Smooth muscle cell (in vitro differentiated cells): Measurements from ENCODE around the gene STATH. TPM values are rescaled to one million over a fixed set of nuclear protein-coding genes. Genes with fewer than 3 reads are reported as not detected.
"Not testable (repeated sequence)": the region's sequence is repeated elsewhere in the genome, so short reads cannot be mapped to it uniquely, and the experiment has no call there.

Experiments used
- DNase-seq: peaks from one replicate; lab custom pipeline; 2025; ENCODE audit not compliant: unreplicated experiment; lab: John Stamatoyannopoulos, UW
- H2AFZ ChIP-seq: fragments of 200-600 bp; sonication (generic); 2 replicates; pipeline ENCODE4 v1.6.0; 2016; ENCODE audit warnings: antibody characterized with exemption, low read depth, mild to moderate bottlenecking
- H3F3A ChIP-seq: fragments of 200-600 bp; sonication (generic); 2 replicates; pipeline ENCODE4 v1.6.0; 2017; ENCODE audit warnings: antibody characterized with exemption, low read depth
- H3K27ac ChIP-seq: fragments of 200-600 bp; sonication (generic); 2 replicates; pipeline ENCODE4 v1.5.1; 2016; ENCODE audit warnings: low read depth, mild to moderate bottlenecking
- H3K27me3 ChIP-seq: fragments of 200-600 bp; sonication (generic); 2 replicates; pipeline ENCODE4 v1.6.1; 2016; ENCODE audit warnings: low read depth, mild to moderate bottlenecking
- H3K36me3 ChIP-seq: fragments of 200-600 bp; sonication (generic); 2 replicates; pipeline ENCODE4 v1.5.1; 2016; ENCODE audit warnings: low read depth
- H3K4me1 ChIP-seq: fragments of 200-600 bp; sonication (generic); 2 replicates; pipeline ENCODE4 v1.5.1; 2016; ENCODE audit warnings: low read depth
- H3K4me2 ChIP-seq: fragments of 200-600 bp; sonication (generic); 2 replicates; pipeline ENCODE4 v1.6.0; 2016; ENCODE audit warnings: mild to moderate bottlenecking
- H3K4me3 ChIP-seq: fragments of 200-600 bp; sonication (generic); 2 replicates; pipeline ENCODE4 v1.5.1; 2016; ENCODE audit warnings: mild to moderate bottlenecking
- H3K79me2 ChIP-seq: fragments of 200-600 bp; sonication (generic); 2 replicates; pipeline ENCODE4 v1.6.0; 2016; ENCODE audit warnings: low read depth, mild to moderate bottlenecking
- H3K9ac ChIP-seq: fragments of 200-600 bp; sonication (generic); 2 replicates; pipeline ENCODE4 v1.6.0; 2016; ENCODE audit warnings: low read depth
- H3K9me3 ChIP-seq: fragments of 200-600 bp; sonication (generic); replicated peaks from 2 replicates; pipeline ENCODE4 v1.5.1; 2016; ENCODE audit warnings: low read depth
- H4K20me1 ChIP-seq: fragments of 200-600 bp; sonication (generic); 2 replicates; pipeline ENCODE4 v1.6.0; 2016; ENCODE audit warnings: low read depth
- CTCF ChIP-seq: fragments of 200-600 bp; sonication (generic); IDR thresholded peaks from 2 replicates; pipeline ENCODE4 v1.5.1; 2017; ENCODE audit warnings: borderline replicate concordance, mild to moderate bottlenecking, antibody characterized with exemption; ENCODE audit not compliant: insufficient read depth, poor library complexity, severe bottlenecking
- WGBS: methylation state at CpG from one replicate; pipeline ENCODE4 v1.1.7; 2016; ENCODE audit warnings: low lambda C conversion rate; 5-methylcytosine and 5-hydroxymethylcytosine counted together
- polyA plus RNA-seq: library from polyadenylated mRNA; unstranded; fragments of >200 nt; fragmentation: Nextera tagmentation; extraction: Ambion mirVana; gene quantifications from 2 replicates; pipeline ENCODE4 v1.2.1, GENCODE V29; 2016
- total RNA-seq: library from RNA; depleted of rRNA; stranded (reverse); fragments of >200 nt; gene quantifications from 2 replicates; pipeline ENCODE4 v1.2.3, GENCODE V29; 2014

Gene STATH
- total and polyA plus RNA-seq, 2 experiments from 2014 or later, result not detected

- Histone ChIP-seq H3K9me3 (no peaks in the 10 kb centered on the region), H3K4me1 (no peaks in the 10 kb centered on the region), H3F3A (no peaks in the 10 kb centered on the region), H3K9ac (no peak overlapping the region), H3K79me2 (no peaks in the 10 kb centered on the region), H3K4me3 (no peak overlapping the region), H4K20me1 (no peaks in the 10 kb centered on the region), H3K36me3 (no peaks in the 10 kb centered on the region), H3K4me2 (no peak overlapping the region), H3K27me3 (no peaks in the 10 kb centered on the region), H2AFZ (no peak overlapping the region), H3K27ac (no peak overlapping the region)
- no peak for TF ChIP-seq CTCF
- DNase-seq, result no peak
- WGBS, result 83% methylated on average over 2 of the region's 2 CpGs
These were observed 27.5 kb downstream of the STATH start for GRCh38 chr4:70023218-70023617.

- Histone ChIP-seq H2AFZ (no peak overlapping the region), H3K27ac (no peak overlapping the region), H3K79me2 (no peaks in the 10 kb centered on the region), H4K20me1 (no peaks in the 10 kb centered on the region), H3K27me3 (no peaks in the 10 kb centered on the region), H3K4me3 (no peak overlapping the region), H3K9me3 (no peaks in the 10 kb centered on the region), H3K9ac (no peak overlapping the region), H3F3A (no peaks in the 10 kb centered on the region), H3K36me3 (no peaks in the 10 kb centered on the region), H3K4me1 (no peaks in the 10 kb centered on the region), H3K4me2 (no peak overlapping the region)
- WGBS, result 65% methylated on average over 5 of the region's 5 CpGs
- no peak for TF ChIP-seq CTCF
- no peak for DNase-seq
These were observed 31.2 kb downstream of the STATH start for GRCh38 chr4:70027011-70027410.

- not testable (repeated sequence) for H3K27ac ChIP-seq, H3K4me3 ChIP-seq, DNase-seq, H2AFZ ChIP-seq, H3K27me3 ChIP-seq, H3K36me3 ChIP-seq, H3F3A ChIP-seq, H3K9ac ChIP-seq, H3K4me2 ChIP-seq, H3K4me1 ChIP-seq, H4K20me1 ChIP-seq, H3K79me2 ChIP-seq, H3K9me3 ChIP-seq
- WGBS, result 56% methylated on average over 7 of the region's 7 CpGs
These were observed 32.4 kb downstream of the STATH start, which contains the start of gene HTN3 for GRCh38 chr4:70028159-70028558. HTN3 (plus strand) TSS chr4:70028459; CDS start chr4:70030741, 2,282 bp downstream.

GRCh38 chr4:70037559-70037958 lies 41.8 kb downstream of the STATH start:
- H2AFZ ChIP-seq, H3K9ac ChIP-seq, H4K20me1 ChIP-seq, H3F3A ChIP-seq, H3K36me3 ChIP-seq, H3K27me3 ChIP-seq, H3K27ac ChIP-seq, DNase-seq, H3K79me2 ChIP-seq, H3K4me1 ChIP-seq, H3K4me2 ChIP-seq, H3K9me3 ChIP-seq, H3K4me3 ChIP-seq: not testable (repeated sequence)
- 98% methylated on average over 12 of the region's 18 CpGs for WGBS

- not testable (repeated sequence) for H3K79me2 ChIP-seq, H3K4me2 ChIP-seq, H3K4me3 ChIP-seq, H4K20me1 ChIP-seq, H3K36me3 ChIP-seq, H3K4me1 ChIP-seq, H3K27ac ChIP-seq, H3K27me3 ChIP-seq, DNase-seq, H3F3A ChIP-seq, H3K9me3 ChIP-seq, H3K9ac ChIP-seq, H2AFZ ChIP-seq
These were observed 44.2 kb downstream of the STATH start for GRCh38 chr4:70039928-70040327.
